Measurements from ENCODE around the gene GAN. TPM values are rescaled to one million over a fixed set of nuclear protein-coding genes. Genes with fewer than 3 reads are reported as not detected.

GAN gene
- total and polyA plus RNA-seq, 10 of the 15 experiments (the other 5 are each of a cell fraction or from before 2014, with no cell fraction given) = 0.42 to 8.4 (median 2.5) TPM

GRCh38 chr16:81369888-81370504, 55.2 kb downstream of the GAN start:
- intact Hi-C loops (cut with micrococcal nuclease; ENCODE audit: unreplicated experiment) (loop anchor here (5.0 to 10.0 kb wide), 3 partner anchors 32 to 865 kb away; no protein-coding TSS in a partner anchor), in situ Hi-C loops (cut with MboI) (loop anchor here (5.0 kb wide), 1 partner anchor 357 kb away; no protein-coding TSS in a partner anchor)
- ATAC-seq = peak; percentile 88
- H3K4me1 ChIP-seq (ENCODE audit: control insufficient read depth, insufficient read depth, low read length) = peaks cover 4% of the 10 kb centered on the region; the same call in 1 of the 2 replicates
- no peak overlapping the region for H3K27ac ChIP-seq (ENCODE audit: control insufficient read depth, insufficient read depth)
- H3K36me3 ChIP-seq (ENCODE audit: control insufficient read depth in 2 of 2, insufficient read depth in 2 of 2, low read length in 1 of 2) = peaks cover 0 to 8% of the 10 kb centered on the region in 2 experiments
- no peak for FAIRE-seq
- no peak overlapping the region for H3K4me2 ChIP-seq (ENCODE audit: control insufficient read depth, insufficient read depth)
- H3K27me3 ChIP-seq (replicated peaks in 1 of 2; ENCODE audit: control insufficient read depth in 2 of 2, insufficient read depth in 2 of 2, low read length in 1 of 2) = no peaks in the 10 kb centered on the region
- ChIA-PET POLR2A (no interaction called here), CTCF (interaction anchor here (0.6 to 5.6 kb wide), 8 partner anchors 33 to 631 kb away, joined by 3 to 33 read pairs (median 4); no protein-coding TSS in a partner anchor), RAD21 (ENCODE audit: unreplicated experiment) (interaction anchor here (1.7 to 1.9 kb wide), 2 partner anchors 327 to 355 kb away, joined by 5 to 7 read pairs; no protein-coding TSS in a partner anchor), SMC1A (ENCODE audit: uncharacterized antibody, unreplicated experiment) (interaction anchor here (0.8 to 3.0 kb wide), 9 partner anchors 14 to 504 kb away, joined by 3 to 17 read pairs (median 4); no protein-coding TSS in a partner anchor)
- H3K79me2 ChIP-seq (ENCODE audit: control insufficient read depth, insufficient read depth, low read length) = no peaks in the 10 kb centered on the region
- no TSS peak for BruUV-seq (replicated peaks)
- no peak overlapping the region for H2AFZ ChIP-seq (ENCODE audit: control insufficient read depth, low read depth, low read length)
- WGBS (ENCODE audit: insufficient coverage, insufficient replicate concordance, low lambda C conversion rate, missing lambda C conversion rate) = 62% methylated on average over 4 of the region's 4 CpGs
- no peak overlapping the region for H3K9ac ChIP-seq (ENCODE audit: control insufficient read depth, insufficient read depth, low read length)
- peak; percentile 24 for DNase-seq (ENCODE audit: low read depth, low spot score)
- no peaks in the 10 kb centered on the region for H4K20me1 ChIP-seq (ENCODE audit: control insufficient read depth, insufficient read depth)
- H3K9me3 ChIP-seq (replicated peaks; ENCODE audit: control insufficient read depth, insufficient read depth, low read length) = no peaks in the 10 kb centered on the region
- H3K4me3 ChIP-seq = no peak overlapping the region
- TF ChIP-seq ZBED1 (IDR thresholded peaks at IDR 0.05; ENCODE audit: borderline replicate concordance) (no peak), MEF2A (IDR thresholded peaks at IDR 0.05; ENCODE audit: insufficient read depth, low read depth, low read length) (no peak), ZNF24 (IDR thresholded peaks at IDR 0.05) (no peak), MTA2 (IDR thresholded peaks at IDR 0.05; ENCODE audit: low read depth) (peak; percentile 47; the same call in 1 of the 2 replicates), RCOR1 (conservative IDR thresholded peaks at IDR 0.05; ENCODE audit: low read depth, low read length) (no peak), E2F4 (IDR thresholded peaks at IDR 0.05; ENCODE audit: low read depth, low read length) (no peak), MYC (IDR thresholded peaks at IDR 0.05; ENCODE audit: insufficient read depth, insufficient read length, insufficient replicate concordance, low read length, severe bottlenecking) (no peak), SUPT20H (IDR thresholded peaks at IDR 0.05; ENCODE audit: borderline replicate concordance, control insufficient read depth, low read depth, low read length) (no peak), PAX8 (IDR thresholded peaks at IDR 0.05) (no peak), RUNX3 (IDR thresholded peaks at IDR 0.05; ENCODE audit: low read length) (peak; percentile 71), ATF7 (IDR thresholded peaks at IDR 0.05; ENCODE audit: low read depth) (0 out of 2 replicates have a peak, but pooled peaks have one; percentile 28), ZBTB11 (CRISPR knock-in tag; IDR thresholded peaks at IDR 0.05) (no peak), IKZF2 (IDR thresholded peaks at IDR 0.05) (peak; percentile 51 to 52; a peak in 2 of 4 replicates), TARDBP (IDR thresholded peaks at IDR 0.05; ENCODE audit: borderline replicate concordance) (no peak), IKZF1 (conservative IDR thresholded peaks at IDR 0.05) (peak; percentile 39; the same call in 1 of the 2 replicates), BACH1 (IDR thresholded peaks at IDR 0.05; ENCODE audit: borderline replicate concordance) (no peak), POU2F2 (IDR thresholded peaks at IDR 0.05; ENCODE audit: borderline replicate concordance, low read depth, low read length) (no peak), CBFB (IDR thresholded peaks at IDR 0.05; ENCODE audit: low read depth) (no peak), GABPA (IDR thresholded peaks at IDR 0.05; ENCODE audit: low read depth) (no peak), NR2F1 (conservative IDR thresholded peaks at IDR 0.05) (no peak), MYB (IDR thresholded peaks at IDR 0.05; ENCODE audit: borderline replicate concordance, low read depth, low read length) (no peak)
